GM18520 (cell line): ENCODE measurements around the gene UBN1.
"Not testable (repeated sequence)": the region's sequence is repeated elsewhere in the genome, so short reads cannot be mapped to it uniquely, and the experiment has no call there.

Experiments used
- ATAC-seq: cut with Tn5 transposase; IDR thresholded peaks from one replicate; pipeline ENCODE4 v1.9.1; 2021; ENCODE audit not compliant: unreplicated experiment

Gene UBN1

GRCh38 chr16:4927661-4928060 lies 80.4 kb downstream of the UBN1 start:
- ATAC-seq, result no peak

GRCh38 chr16:4928227-4928626 lies 80.9 kb downstream of the UBN1 start:
- ATAC-seq, result no peak

GRCh38 chr16:4929619-4930018 lies 82.3 kb downstream of the UBN1 start:
- ATAC-seq, result not testable (repeated sequence)

- ATAC-seq, result no peak
Observed at GRCh38 chr16:4931381-4931780, 84.1 kb downstream of the UBN1 start.
